Activated CD4-positive, alpha-beta T cell treated with anti-CD3 and anti-CD28 coated beads for 24 hours (primary cell): ENCODE measurements around the gene SLC25A22.

Experiments used
- DNase-seq, 2 donors: peaks; one replicate each; pipeline ENCODE4 v3.0.0-alpha.2; 2020; ENCODE audit warnings: low read depth in 2 of 2

Gene SLC25A22

GRCh38 chr11:833849-834311, 35.8 kb upstream of the SLC25A22 start:
- DNase-seq = no peak

DNA sequence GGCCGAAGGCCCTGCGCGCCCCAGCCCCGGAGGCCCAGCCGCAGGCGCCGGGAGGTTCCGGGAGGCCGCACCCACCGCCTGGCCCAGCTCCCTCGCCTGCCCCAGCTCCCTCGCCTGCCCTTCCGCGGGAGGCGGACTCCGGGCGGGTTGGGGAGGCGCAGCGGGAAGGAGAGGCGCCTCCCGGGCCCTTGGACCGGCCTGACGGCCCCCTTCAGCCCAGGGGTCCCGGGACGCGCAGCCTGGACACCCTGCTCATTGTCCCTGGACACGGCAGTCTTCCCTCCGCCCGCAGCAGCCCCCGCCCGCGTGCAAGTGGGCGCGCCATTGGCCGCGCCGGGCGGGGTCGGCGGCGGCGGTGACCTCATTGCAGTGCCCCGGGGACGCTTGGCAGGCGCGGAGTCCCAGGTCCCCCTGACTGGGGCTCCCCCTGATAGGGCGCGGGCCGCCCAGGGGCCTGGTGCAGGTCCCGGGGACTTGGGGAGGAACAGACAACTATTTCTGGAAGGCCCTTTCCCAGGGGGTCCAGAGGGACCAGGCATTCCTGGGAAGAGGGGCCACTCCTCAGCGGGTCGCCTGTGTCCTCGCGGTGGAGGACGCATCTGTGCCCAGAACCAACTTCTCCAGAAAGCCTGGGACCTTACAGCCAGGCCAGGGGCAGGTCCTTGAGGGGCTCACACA, 35.2 kb upstream of the SLC25A22 start:
- no peak for DNase-seq

DNA sequence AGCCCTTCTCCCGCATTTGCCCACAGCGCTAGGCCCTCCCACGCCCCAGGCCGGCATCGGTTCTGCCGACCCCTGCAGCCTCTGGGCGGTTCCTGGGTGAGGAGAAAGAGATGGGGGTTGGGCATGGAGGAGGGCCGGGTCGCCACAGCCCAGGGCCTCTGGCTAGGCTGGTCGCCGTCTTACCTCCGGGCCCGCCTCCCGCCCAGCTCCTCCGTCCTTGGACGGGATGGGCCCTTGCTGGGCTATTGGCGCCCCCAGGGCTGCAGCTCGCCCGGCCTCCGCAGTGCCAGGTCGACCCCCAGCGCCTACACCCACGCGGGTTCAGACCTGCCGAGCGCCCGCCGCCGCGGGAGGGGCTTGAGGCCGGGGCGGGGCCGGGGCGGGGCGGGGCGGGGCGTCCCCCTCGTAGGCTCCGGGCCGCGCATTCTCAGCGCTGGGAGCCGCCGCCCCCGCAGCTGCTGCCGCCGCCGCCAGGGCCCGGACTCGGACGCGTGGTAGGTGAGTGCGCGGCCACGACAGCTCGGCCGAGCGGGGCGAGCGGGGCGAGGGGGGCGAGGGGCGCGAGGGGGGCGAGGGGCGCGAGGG, 34.5 kb upstream of the SLC25A22 start, which contains the start of gene CD151:
CD151 (plus strand) TSS at position 424 of the 585 bp plus-strand sequence. CDS start 3,118 bp downstream, outside the sequence.
- DNase-seq = peak in 1 of 2 donors; percentile 42

DNA sequence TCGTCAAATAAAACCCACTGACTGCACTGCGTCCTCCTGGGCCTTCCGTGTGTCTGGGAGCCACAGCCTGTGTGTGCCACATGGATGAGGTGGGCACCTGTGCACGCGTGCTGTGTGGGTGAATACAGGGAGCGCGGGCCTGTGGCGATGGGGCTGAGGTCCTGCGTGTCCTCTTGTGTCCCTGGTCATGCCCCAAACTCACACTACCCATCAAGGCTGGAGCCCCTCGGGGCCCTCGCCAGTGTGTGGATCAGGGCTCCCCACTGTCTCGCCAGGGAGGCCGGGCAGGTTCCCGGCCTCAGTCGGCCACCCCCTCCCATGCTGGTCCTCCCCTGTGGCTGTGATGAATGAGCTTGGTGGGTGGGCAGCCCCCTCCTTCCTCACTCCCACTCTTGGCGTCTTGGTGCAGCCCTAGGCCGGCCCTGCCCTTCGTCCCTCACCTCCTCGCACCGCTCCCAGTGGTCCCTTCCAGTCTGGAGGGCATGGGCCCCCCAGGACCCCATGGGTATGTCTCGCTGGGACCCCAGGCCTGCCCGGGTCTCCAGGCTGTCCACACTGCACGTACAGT, 34.0 kb upstream of the SLC25A22 start:
- DNase-seq = no peak

- DNase-seq = no peak
Measured at GRCh38 chr11:831118-831864, 33.2 kb upstream of the SLC25A22 start.

- DNase-seq = peak in 1 of 2 donors; percentile 58
Measured at GRCh38 chr11:830295-831117, 32.4 kb upstream of the SLC25A22 start.

DNA sequence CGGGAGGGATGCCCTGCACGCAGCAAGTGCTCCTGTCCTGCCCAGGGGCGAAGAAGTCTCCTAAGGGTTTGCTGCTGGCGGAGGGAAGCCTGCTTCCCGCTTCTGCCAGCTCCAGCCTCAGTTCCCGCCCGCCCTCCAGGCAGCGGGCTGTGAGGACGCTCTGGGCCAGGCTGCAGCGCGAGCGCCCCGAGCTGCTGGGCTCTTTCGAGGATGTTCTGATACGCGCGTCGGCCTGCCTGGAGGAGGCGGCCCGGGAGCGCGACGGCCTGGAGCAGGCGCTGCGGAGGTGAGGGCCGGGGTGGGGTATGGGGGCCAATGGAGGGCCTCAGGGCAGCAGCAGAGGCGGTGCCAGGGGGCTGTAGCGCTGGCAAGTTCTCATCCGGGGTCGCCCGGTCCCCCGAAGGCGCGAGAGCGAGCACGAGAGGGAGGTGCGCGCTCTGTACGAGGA, 31.8 kb upstream of the SLC25A22 start:
- no peak for DNase-seq

GRCh38 chr11:829176-829846, 31.2 kb upstream of the SLC25A22 start:
- no peak for DNase-seq

DNA sequence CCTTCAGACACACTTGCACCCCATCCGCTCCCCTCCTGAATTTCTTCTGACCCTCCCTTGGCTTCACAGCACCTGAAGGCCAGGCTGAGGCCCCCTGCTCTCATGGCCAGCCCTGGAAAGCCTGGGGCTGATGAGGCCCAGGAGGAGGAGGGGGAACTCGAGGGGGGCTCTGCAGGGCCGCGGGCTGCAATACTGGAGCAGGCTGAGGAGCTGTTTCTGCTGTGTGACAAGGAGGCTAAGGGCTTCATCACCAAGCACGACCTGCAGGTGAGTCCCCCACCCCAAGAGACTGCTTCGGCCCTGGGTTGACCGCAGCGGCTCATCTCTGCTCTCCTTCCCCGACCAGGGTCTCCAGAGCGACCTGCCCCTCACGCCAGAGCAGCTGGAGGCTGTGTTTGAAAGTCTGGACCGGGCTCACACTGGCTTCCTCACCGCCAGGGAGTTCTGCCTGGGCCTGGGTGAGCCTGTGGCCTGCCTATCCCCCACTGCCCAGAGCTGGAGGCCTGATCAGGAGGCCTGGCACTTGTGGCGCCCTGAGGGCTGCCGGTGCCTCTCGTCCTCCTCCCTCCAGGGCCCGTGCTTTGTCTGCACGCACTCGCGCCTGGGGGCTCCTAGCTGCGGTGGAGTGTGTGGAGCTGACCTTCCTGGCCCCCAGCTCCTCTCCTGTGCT, 30.6 kb upstream of the SLC25A22 start:
- DNase-seq = no peak

- DNase-seq = no peak
Measured at GRCh38 chr11:827897-828192, 29.8 kb upstream of the SLC25A22 start, which contains the start of gene CRACR2B. Gene CRACR2B (plus strand): TSS chr11:827919. CDS start chr11:828608, 689 bp downstream.

DNA sequence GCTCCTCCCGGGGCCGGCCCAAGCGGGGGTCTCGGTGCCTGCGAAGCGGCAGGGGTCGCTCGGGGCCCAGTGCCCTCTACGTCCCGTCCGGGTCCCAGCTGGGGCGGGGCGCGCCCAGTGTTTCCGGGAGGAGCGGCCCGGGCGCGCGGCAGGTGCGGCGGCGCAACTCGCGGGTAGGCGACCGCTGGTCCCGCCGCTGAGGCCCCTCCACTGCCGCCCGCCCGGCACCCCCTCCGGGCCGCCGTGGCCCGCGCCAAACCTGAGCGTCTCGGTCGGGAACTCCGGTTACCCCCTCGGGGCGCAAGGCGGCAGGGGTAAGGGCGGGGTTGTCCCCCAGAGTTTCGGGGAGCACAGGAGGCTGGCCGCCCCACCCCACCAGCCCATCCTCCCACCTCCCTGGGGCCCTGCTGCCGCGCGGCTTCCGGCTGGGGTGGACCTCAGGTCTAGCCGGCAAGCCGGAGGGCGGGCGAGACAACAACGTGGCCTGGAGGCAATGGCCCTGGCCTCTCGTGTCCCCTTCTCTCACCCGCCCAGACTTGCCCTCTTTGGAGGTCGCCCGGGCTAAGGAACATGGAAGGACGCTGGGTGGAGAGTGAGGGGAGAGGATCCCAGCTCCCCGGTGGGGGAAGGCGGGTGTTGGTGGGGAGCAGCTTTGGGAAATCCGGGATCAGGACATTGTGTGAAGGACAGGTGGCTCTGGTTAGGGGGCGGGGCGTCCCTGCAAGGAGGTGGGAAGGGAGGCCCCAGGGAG, 29.2 kb upstream of the SLC25A22 start:
- DNase-seq = no peak

- no peak for DNase-seq
Measured at GRCh38 chr11:826836-827145, 28.7 kb upstream of the SLC25A22 start.

GRCh38 chr11:826227-826621, 28.1 kb upstream of the SLC25A22 start:
- no peak for DNase-seq

GRCh38 chr11:825366-826226, 27.5 kb upstream of the SLC25A22 start:
- no peak for DNase-seq

- DNase-seq = no peak
Measured at GRCh38 chr11:824942-825341, 26.9 kb upstream of the SLC25A22 start.

DNA sequence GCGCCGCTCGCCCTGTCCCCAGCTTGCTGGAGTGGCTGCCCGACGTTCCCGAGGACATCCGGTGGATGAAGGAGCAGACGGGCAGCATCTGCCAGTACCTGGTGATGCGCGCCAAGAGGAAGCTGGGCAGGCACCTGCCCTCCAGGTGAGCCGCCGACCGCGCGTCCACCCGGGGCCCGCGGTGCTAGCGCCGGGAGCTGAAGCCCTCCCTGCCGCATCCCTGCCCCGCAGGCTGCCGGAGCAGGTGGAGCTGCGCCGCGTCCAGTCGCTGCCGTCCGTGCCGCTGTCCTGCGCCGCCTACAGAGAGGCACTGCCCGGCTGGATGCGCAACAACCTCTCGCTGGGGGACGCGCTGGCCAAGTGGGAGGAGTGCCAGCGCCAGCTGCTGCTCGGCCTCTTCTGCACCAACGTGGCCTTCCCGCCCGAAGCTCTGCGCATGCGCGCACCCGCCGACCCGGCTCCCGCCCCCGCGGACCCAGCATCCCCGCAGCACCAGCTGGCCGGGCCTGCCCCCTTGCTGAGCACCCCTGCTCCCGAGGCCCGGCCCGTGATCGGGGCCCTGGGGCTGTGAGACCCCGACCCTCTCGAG, 26.3 kb upstream of the SLC25A22 start:
- DNase-seq = no peak

- DNase-seq = no peak
Measured at GRCh38 chr11:823441-824291, 25.6 kb upstream of the SLC25A22 start.
